NCI-H2029 (cell line): Measurements from ENCODE around the gene SLIT3.

Experiments used
- DNase-seq: peaks from one replicate; lab custom pipeline; 2025; lab: John Stamatoyannopoulos, UW

Gene SLIT3

DNA sequence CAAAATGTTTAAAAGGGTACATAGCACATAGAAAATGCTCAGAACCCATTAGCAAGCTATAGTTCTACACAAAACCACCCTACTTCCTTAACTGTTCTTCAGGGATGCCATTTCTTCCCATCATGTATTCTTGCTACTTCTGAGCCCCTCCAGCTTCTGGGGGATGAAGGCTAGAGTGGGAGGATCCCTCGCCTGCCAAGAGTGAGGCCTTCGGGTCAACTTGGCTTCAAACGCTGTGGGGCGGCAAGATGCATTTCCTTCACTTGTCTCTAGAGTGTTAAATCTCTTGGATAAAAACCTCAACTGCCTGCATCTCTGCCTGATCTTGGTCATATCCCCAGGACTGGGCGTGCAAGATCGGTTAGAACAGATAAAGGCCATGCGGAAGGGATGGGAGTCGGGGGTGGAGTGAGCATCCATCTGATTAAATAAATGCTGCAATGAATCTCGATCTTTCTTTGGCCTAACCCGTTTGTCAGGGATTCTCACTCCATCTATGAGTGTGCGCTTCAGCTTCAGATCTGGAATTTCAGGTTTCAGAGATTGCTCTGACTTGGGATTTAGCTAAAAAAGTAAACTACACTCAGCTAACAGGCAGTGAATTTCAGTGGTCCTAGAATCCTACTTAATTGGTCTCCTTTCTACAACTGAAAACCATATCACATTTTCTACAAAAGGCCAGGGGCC, 603.8 kb downstream of the SLIT3 start:
- no peak for DNase-seq

DNA sequence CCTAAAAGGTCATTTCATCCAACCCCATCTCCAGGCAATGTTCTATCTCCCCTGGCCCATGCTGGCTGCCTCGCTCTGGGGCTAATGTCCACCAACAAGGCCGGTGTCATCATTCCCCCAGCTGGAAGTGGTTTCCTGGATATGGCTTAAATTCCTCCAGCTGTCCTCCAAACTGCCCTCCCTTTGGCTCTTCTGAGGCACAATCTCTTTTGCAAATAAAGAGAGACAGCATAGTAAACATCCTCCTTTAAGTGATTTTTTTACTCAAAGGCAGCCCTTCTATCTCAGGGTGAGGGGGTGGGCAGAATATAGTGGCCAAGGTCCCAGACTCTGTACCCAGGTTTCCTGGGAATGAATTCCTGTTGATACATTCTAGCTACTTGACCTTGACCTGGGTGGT, 604.3 kb downstream of the SLIT3 start:
- DNase-seq = no peak

DNA sequence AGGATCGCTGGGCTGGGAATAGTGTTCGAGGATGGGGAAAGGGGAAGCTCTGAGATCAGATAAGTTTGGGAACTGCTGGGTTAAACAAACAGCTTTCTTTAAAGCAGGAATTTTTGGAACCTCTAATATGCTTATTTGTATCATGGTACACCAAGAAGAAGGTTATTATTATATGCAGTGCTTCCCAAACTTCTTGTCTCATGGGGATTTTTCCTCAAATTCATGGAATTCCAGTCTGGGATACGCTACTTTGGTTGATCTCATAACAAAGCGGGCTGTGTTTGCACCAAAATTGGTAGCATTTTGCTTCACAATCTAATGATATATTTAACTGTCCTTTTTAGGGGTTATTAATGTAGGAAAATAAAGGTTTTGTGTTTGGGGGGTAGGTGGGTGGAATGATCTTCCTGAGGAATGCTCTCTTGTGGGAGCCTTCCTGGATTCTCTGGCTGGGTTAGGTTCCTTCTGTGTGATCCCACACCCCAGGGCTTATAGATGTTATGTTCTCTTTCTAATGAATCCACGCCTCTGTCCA, 605.6 kb downstream of the SLIT3 start:
- DNase-seq = no peak

DNA sequence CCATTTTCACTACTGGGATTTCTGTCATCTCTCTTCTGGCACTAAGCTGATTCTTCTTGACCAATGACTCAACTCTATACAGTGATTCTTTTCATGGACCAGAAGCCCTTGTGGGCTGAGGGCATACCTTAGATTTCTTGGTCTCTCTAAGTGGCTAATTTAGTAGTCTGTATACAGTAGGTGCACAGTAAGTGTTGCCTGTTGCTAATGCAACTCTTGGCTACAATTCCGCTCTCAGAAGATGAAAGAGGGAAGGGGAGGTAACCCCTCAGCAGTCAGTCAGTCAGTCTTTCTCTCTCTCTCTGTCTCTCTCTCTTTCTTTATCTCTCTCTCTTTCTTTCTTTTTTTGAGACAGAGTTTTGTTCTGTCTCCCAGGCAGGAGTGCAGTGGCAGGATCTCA, 606.6 kb downstream of the SLIT3 start:
- DNase-seq = no peak

DNA sequence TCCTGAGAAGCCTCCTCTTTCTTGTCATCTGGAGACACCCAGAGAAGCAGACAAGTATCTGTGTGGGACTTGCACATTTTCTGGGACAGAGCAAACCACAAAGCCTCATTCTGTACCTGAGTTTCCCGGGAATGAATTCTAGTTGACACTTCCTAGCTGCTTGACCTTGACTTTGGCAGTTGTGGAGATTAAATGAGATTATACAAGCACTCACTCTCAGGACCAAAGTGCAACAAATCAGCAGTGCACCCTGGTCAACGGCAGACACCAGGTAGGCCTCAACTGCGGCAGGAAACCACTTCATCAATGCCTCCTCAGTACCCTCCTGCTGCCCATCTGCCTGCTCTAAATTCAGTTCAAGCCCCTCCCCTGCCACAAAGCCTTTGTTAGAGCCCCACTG, 607.1 kb downstream of the SLIT3 start:
- no peak for DNase-seq

DNA sequence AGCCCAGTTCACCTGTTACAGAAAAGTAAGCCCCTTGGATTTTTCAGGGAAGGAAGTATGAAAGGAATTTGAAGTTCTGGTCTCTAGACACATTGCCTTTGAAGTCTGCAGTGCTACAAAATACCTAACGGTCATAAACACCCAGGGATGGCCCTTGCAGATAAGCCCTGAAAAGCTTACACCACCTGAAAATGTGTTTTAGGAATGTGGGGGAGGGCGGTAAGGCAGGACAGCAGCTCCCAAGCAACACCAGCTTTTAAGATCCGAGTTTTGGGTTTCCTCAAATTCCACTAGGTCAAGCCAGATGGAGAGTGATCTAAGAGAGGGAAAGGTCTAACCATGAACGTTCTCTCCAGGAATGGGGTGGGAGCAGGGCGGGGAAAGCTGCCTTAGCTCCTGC, 607.6 kb downstream of the SLIT3 start:
- no peak for DNase-seq

DNA sequence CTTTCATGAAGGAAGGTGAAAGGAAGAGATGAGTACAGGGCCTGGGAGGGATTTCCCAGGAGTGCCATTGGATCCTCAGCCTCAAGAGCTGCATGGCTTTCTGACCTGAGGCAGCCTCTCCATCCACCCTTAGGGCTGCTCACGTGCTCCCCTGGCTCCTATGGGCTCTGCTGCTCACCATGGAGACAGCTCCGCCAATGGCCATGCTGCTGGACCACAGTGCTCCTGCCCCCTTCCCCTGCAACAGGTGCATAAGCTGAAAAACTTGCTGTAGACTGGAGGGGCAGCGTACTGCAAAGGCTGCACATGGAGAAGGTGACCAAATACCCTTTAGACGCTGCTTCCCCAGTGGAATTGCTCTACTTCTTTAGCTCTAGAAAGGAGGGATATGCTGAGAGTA, 609.0 kb downstream of the SLIT3 start:
- no peak for DNase-seq

DNA sequence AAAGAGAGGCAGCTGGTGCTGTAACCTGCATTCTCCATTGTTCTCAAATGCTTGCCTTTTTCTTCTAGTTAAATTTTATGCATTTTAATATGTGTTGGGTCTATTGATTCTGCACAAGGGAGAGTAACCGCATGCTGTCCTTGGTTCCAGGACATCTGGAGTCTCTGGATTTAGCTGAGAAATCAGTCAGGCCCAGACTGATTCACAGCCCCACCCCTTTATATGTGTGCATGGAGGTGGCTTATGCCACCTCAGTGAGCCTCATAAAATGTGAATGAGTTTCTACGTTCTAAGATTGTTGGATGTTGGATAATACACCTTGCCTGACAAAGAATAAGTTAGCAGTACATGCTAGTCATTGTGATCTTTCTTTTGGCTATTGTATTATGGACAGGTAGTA, 611.7 kb downstream of the SLIT3 start:
- DNase-seq = no peak

DNA sequence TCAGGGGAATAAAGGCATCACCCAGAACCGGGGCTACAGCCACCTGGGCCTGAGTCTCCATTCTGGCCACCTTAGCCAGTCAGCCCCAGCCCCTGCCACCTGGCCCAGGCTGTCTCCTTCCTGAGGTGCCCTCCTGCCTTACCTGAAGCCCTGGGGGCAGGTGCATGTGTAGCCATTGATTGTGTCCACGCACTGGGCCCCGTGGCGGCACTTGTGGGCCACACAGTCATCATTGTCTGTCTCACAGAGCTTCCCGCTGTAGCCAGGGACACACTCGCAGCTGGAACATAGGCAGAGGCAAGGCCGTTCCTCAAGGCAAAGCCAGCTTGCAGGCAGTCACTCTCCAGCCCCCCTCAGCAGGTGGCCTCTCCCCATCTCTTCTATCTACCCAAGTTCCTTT, 614.1 kb downstream of the SLIT3 start:
- DNase-seq = no peak

DNA sequence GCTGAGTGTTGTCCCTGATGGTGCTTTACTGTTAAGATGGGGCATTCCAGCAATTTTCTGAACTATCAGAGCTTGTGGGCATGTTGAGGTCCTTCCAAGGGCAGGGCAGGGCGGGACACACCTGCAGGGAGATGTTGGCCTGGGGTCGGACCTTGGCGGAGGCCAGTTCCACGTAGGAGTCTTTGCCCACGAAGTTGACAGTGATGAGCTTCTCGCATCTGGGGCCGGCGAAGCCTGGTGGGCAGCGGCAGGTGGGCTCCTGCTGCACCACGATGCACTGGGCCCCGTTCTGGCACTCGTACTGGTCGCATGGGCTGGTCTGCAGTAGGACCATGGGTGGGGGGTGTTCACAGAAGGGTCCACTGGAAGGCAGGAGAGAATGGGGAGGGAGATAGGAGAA, 615.4 kb downstream of the SLIT3 start:
- no peak for DNase-seq

DNA sequence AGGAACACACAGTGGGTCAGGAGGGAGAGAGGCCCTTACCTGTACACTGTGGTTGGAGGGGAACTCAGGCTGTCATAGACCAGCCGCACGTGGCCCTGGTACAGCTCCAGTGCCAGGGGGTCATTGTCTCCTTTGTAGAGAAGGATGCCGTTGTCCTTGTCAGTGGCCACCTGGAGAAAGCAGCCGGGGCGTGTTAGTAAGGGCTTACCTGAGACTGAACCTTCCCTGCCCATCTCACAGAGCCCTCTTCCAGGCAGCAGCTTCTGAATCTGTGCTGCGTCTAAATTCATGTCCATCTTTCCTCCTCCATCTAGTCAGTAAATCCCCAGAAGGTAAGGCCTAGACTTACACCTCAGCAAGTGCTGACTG, 617.0 kb downstream of the SLIT3 start:
- DNase-seq = no peak

DNA sequence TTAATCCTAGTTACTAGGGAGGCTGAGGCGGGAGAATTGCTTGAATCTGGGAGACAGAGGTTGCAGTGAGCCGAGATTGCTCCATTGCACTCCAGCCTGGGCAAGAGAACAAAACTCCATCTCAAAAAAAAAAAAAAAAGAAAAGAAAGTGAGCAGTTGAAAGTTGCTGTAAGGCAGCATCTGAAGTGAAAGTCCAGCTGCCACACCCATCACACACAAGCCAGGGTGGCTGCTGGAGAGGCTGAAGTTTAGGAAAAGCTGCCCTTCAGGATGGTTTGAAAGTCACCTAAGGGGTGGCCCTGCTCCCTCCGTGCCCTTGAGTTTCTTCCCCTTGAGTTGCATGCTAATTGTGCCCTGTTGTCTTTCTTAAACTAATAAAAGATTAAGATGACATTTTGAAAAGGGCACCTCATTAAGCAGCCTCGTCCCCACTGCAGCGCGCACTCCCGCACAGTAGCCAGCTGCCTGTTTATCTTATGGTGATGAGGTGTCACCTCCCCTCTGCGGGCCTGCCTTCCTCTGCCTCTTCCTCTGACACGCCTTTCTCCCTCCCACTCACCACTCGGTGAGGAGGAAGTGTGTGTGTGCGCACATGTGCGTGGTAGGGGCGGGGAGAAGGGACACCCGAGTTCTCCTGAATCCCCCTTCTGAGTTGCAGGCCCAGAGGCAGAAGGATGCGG, 617.6 kb downstream of the SLIT3 start:
- no peak for DNase-seq

DNA sequence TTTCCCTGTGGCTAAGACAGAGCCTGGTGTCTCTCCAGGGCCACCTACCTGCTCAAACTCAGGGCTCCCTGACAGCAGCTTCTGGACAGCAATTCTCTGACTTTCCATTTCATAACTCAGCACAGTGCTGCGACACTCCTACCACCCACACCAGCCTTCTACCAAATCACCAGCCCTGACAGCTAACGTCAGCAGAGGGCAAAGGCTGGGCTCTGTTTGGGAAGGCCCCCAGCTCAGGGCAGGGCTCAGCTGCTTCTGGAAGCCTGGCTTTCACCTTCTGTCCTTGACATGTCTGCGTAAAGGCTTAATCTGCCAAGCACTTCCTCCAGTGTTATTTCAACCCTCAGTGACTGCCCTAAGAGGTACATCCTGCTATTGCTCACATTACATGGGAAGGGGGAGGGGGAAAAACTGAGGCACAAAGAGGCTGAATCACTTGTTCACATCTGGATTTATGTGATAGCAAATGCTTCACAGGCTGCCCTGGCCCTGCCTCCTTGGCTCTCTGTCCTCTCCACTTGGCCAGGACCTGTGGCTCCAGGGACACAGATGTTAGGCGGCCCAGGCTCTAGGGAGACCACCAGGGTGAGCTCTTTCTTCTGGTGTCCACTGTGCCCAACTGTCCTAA, 619.3 kb downstream of the SLIT3 start:
- no peak for DNase-seq

DNA sequence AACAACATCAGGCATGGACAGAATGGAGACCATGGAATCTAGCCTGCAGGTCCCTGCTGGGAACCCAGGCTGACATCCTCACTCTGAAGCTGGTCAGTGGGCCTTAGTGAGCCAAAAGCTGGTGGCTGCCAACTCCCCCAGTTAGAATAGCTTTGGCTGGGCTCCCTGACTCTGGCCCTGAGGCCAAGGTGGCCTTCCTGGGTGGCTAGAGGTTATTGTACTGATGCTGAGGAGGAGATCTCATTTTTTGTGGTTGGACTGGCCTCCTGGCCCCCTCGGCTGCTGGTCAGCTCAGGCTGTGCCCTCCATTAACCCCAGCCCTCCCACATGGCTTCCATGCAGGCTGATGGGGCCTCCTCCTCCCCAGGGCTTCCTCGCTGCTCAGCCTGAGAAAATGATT, 620.5 kb downstream of the SLIT3 start:
- no peak for DNase-seq

DNA sequence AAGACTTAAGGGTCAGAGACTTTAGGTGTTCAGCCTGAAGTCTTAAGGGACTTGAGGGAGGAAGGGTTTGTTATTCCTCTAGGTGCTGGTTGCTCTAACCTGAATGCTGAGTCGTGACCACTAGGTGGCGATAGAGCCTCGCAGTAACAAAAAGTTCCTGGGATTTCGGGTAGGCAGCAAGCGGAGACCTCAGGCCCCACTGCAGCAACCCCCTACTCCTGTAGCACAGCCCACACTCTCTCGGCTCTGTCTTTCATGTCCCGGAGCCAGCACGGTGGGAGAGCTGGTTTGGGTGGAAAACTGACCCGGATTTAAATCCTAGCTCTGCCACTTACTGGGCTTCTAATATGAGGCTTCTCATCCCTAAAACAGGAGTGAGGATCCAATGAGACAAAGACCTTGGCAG, 621.4 kb downstream of the SLIT3 start:
- DNase-seq = peak; percentile 46

DNA sequence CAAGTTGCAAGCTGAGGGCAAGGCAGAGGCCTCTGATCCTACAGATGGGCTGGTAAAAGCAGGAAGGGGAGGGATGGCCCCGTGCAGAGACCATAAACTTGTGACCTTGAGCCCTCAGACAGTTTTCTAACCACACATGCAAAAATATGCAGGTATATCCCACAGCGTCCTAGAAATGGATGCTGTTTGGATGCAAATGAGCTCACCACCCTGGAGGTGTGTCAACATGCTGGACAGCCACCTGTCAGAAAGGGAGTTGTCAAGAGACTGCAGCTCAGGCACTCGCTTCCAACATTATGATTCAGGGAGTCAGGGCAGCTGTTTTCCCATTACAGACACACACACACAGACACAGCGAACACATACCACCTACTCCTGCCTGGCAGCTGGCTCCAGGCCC, 624.4 kb downstream of the SLIT3 start:
- DNase-seq = no peak

DNA sequence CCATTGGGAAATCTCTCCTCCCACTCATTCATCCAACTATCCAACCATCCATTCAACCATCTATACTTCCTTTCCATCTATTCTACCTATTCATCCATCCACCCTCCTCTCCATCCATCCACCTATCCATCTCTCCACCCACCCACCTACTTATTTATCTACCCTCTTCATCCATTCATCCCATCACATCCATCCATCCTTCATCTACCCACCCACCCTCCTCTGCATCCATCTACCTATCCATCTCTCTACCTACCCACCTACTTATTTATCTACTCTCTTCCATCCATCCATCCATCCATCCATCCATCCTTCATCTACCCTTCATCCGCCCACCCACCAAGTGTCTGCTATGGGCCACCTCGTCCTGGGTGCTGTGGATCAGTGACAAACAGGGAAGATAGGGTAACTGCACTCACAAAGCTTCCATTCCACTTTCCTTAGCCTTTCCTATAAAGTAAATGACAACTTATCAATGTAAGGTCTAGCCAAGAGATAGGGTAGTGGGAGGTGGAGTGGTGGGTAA, 625.0 kb downstream of the SLIT3 start:
- DNase-seq = no peak

DNA sequence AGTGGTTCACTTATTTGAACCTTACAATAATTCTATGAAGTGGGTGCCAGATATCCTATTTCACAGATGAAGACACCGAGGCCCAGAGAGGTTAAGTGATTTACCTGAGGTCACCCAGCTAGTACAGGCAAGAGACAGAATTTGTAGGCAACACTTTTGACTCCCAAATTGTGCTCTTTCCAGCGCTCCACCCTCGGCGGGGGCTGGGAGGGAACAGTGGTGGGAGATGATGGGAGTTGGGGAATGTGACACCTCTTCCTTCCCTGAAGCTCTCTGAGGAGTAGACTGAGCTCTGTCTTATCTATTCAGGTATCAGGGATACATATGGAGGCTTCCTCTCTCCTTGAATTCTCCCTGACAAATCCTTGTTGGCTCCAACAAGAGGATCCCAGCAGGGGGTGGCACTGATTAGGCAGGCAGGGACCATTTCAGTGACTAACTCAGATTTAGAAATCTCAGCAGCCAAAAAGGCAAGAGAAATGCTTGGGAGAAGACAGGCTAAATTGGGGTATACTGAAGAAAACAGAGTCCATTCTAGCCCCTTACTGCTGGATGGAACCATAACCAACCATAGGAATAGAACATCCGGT, 626.0 kb downstream of the SLIT3 start:
- DNase-seq = no peak

DNA sequence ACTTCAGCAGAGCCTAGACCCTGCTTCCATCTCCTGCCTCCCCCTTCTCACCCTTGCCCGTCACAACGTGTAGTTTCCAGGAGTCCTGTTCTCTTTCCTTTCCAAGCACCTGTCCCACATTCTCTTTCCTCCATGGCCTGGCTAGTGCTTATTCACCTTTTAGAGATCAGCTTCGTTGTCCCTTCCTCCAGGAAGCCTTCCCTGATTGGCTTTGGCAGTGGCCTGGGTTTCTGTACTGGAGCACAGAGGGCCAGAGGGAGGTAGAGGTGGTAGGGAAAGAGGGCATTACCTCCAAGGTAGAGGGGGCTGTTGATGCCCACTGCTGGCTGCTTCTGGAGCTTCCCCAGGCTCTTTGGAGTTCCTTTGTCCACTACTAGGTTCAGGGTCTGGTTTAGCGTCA, 628.1 kb downstream of the SLIT3 start:
- DNase-seq = no peak

DNA sequence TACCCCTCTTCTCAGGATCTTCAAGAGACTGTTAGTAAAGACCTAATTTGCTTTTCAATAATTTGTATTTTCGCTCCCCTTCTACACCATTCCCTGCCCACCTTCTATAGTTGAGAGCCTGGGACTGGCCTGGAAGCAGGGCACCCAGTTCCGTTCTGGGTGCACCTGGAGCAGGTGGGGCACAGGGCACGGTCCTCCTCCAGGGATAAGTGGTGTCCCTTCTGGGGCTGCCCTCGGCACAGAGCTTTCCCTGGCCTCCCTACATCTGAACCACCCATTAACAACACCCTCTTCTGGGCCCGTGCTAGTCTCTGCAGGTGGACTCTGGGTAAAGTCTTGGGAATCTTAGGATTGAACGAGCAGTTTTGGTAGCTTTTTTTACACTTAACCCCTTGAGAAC, 628.9 kb downstream of the SLIT3 start:
- DNase-seq = no peak

DNA sequence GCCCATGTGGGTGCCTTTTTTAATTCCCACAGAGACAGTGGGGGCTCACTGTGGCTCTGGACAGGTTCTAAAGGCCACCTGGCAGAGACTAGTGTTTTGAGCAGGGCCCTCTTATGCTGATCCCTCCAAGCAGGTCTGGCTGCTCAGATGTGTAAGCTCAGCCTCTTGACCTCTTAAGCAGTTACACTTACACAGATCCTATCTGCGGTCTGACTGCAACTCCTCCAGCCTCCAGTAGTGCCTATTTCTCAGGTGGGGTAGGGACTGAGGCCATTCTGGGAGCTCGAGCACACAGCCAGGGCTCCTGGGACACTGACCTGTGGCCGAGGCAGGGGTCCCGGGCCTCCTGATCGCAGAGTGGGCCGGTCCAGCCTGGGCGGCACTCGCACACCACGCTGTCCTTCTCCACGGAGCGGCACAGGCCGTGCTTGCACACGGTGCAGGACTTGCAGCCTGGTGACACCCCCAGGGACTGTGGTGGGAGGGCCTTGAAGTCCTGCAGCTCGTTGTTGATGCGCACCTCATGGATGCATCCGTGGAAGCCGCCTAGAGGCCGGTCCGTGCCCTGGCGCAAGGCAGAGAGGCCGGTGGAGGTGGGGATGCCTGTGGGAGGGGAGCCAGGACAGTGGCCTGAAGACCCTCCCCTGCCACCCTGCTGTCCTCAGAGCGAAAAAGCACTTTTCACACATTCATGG, 629.9 kb downstream of the SLIT3 start:
- DNase-seq = no peak
